ENCODE measurements around the gene EYS.

DNA sequence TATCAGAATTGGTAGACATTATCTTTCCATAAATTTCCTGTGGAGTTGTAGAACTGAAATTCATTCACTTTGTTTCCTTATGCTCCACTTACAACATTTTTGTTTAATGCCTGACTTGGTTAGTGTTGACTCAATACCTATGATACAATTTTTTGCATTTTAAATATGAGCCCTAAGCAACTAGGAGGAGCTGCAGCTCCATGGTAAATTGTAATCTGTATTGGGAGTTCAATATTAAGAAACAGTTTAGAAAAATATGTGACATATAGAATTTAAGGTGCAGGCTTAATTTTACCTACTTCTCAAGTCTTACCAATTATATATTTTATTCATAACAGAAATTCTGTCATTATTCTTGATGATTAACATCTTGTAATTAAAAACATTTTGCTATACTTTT lies 868.3 kb downstream of the EYS start:
- TF ChIP-seq, protein P1, sequence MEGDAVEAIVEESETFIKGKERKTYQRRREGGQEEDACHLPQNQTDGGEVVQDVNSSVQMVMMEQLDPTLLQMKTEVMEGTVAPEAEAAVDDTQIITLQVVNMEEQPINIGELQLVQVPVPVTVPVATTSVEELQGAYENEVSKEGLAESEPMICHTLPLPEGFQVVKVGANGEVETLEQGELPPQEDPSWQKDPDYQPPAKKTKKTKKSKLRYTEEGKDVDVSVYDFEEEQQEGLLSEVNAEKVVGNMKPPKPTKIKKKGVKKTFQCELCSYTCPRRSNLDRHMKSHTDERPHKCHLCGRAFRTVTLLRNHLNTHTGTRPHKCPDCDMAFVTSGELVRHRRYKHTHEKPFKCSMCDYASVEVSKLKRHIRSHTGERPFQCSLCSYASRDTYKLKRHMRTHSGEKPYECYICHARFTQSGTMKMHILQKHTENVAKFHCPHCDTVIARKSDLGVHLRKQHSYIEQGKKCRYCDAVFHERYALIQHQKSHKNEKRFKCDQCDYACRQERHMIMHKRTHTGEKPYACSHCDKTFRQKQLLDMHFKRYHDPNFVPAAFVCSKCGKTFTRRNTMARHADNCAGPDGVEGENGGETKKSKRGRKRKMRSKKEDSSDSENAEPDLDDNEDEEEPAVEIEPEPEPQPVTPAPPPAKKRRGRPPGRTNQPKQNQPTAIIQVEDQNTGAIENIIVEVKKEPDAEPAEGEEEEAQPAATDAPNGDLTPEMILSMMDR (conservative IDR thresholded peaks at IDR 0.05) = peak; percentile 16
- TF ChIP-seq ZFX (IDR thresholded peaks at IDR 0.05) = no peak

Measured in C4-2B (cell line).